Sigmoid colon (tissue), 7 donors: ENCODE measurements around the gene LY9. TPM values are rescaled to one million over a fixed set of nuclear protein-coding genes. Genes with fewer than 3 reads are reported as not detected.

Experiments used
- DNase-seq: peaks from one replicate; pipeline ENCODE4 v3.0.0-alpha.2; 2019
- H3K27ac ChIP-seq, 4 donors: fragments of 200-600 bp; sonication (generic); one replicate each; pipeline ENCODE4 v1.5.1; 2016 to 2019; ENCODE audit warnings: mild to moderate bottlenecking in 1 of 4
- H3K27me3 ChIP-seq, 3 donors: fragments of 200-600 bp; sonication (generic); one replicate each; pipeline ENCODE4 v1.5.1; 2019; ENCODE audit warnings: mild to moderate bottlenecking in 1 of 3
- H3K36me3 ChIP-seq, 4 donors: fragments of 200-600 bp; sonication (generic); one replicate each; pipeline ENCODE4 v1.5.1; 2016 to 2019
- H3K4me1 ChIP-seq, 4 donors: fragments of 200-600 bp; sonication (generic); one replicate each; pipeline ENCODE4 v1.5.1; 2017 to 2019
- H3K4me3 ChIP-seq, 4 donors: fragments of 200-600 bp; sonication (generic); one replicate each; pipeline ENCODE4 v1.5.1; 2017 to 2019; ENCODE audit warnings: mild to moderate bottlenecking in 2 of 4, moderate library complexity in 1 of 4
- H3K9me3 ChIP-seq, 4 donors: fragments of 200-600 bp in 3 of 4; sonication (generic) in 3 of 4; one replicate each; pipeline versions ENCODE4 v1.5.1 to v1.6.1; 2013 to 2019
- CTCF ChIP-seq, 4 experiments: fragments of 450-650 bp in 3 of 4; fragments of 200-600 bp in 1 of 4; IDR thresholded peaks; one replicate each; pipeline ENCODE4 v1.5.1; 2016 to 2019; ENCODE audit warnings: antibody characterized with exemption in 4 of 4, mild to moderate bottlenecking in 3 of 4, moderate library complexity in 2 of 4
- EP300 ChIP-seq, 4 donors: sonication (generic); formaldehyde crosslinking; IDR thresholded peaks; one replicate each; pipeline ENCODE4 v1.6.1; 2017; ENCODE audit warnings: antibody characterized with exemption in 4 of 4
- POLR2A ChIP-seq, 2 donors: fragments of 450-650 bp; IDR thresholded peaks; one replicate each; pipeline ENCODE4 v1.6.1; 2016; ENCODE audit warnings: antibody characterized with exemption in 2 of 2, mild to moderate bottlenecking in 2 of 2, moderate library complexity in 2 of 2
- POLR2AphosphoS5 ChIP-seq, 4 donors: sonication (generic); formaldehyde crosslinking; IDR thresholded peaks; one replicate each; pipeline ENCODE4 v1.6.1; 2017; ENCODE audit warnings: antibody characterized with exemption in 4 of 4
- WGBS, 2 donors: extraction: QIAGEN DNeasy Blood & Tissue Kit; methylation state at CpG; one replicate each; pipeline ENCODE4 v1.1.7; 2013; 5-methylcytosine and 5-hydroxymethylcytosine counted together
- intact Hi-C: fragments of 100-400 bp; cut with DNase I; formaldehyde crosslinking; loops from one replicate; pipeline ENCODE4 v1.15.1; 2023
- polyA plus RNA-seq, 3 donors: library from polyadenylated mRNA; stranded (reverse); fragments of 200-250 nt; gene quantifications; one replicate each; pipeline ENCODE4 v1.2.3, GENCODE V29; 2013
- total RNA-seq, 4 donors: library from RNA; depleted of rRNA; stranded (reverse); fragments of >200 nt; gene quantifications; one replicate each; pipeline ENCODE4 v1.1.0, GENCODE V29; 2016
- donor health status: healthy with polysubstance abuse.
- donor health status: Bipolar disorder and iron deficiency.
- donor health status: healthy.

The LY9 gene
- total and polyA plus RNA-seq, 7 donors, result under 0.01 to 12.8 (median 0.23) TPM; not detected in 2

GRCh38 chr1:160800142-160800541 lies 4.2 kb downstream of the LY9 start:
- no peaks in the 10 kb centered on the region for H3K9me3 ChIP-seq
- DNase-seq, result no peak
- H3K4me3 ChIP-seq, result no peak overlapping the region
- no peaks in the 10 kb centered on the region for H3K4me1 ChIP-seq
- no peak overlapping the region for H3K27ac ChIP-seq
- intact Hi-C loops, result no loop called here
- H3K36me3 ChIP-seq, result no peaks in the 10 kb centered on the region
- no peak for TF ChIP-seq POLR2A (IDR thresholded peaks at IDR 0.05)
- TF ChIP-seq POLR2AphosphoS5 (IDR thresholded peaks at IDR 0.05), result no peak
- no peak for TF ChIP-seq EP300 (IDR thresholded peaks at IDR 0.05)
- no peak for TF ChIP-seq CTCF (IDR thresholded peaks at IDR 0.05)
- H3K27me3 ChIP-seq, result no peaks in the 10 kb centered on the region
- WGBS, 2 donors, result 82 to 99% methylated on average over 1 of the region's 1 CpG

GRCh38 chr1:160800645-160801408 lies 4.9 kb downstream of the LY9 start:
- intact Hi-C loops, result no loop called here
- TF ChIP-seq EP300 (IDR thresholded peaks at IDR 0.05) (no peak), POLR2AphosphoS5 (IDR thresholded peaks at IDR 0.05) (no peak), CTCF (IDR thresholded peaks at IDR 0.05) (no peak), POLR2A (IDR thresholded peaks at IDR 0.05) (no peak)
- 40 to 42% methylated on average over 4 of the region's 4 CpGs for WGBS, 2 donors

GRCh38 chr1:160801836-160802580 lies 6.0 kb downstream of the LY9 start:
- H3K27me3 ChIP-seq, result no peaks in the 10 kb centered on the region
- WGBS, 2 donors, result 96 to 97% methylated on average over 43 of the region's 43 CpGs
- intact Hi-C loops, result no loop called here

More at GRCh38 chr1:160800645-160801408, 4.9 kb downstream of the LY9 start:
- H3K27ac ChIP-seq, result no peak overlapping the region
- H3K36me3 ChIP-seq, result no peaks in the 10 kb centered on the region
- H3K9me3 ChIP-seq, result no peaks in the 10 kb centered on the region
- no peaks in the 10 kb centered on the region for H3K27me3 ChIP-seq
- H3K4me1 ChIP-seq, result no peaks in the 10 kb centered on the region
- no peak overlapping the region for H3K4me3 ChIP-seq
- no peak for DNase-seq

GRCh38 chr1:160806109-160806665 lies 10.2 kb downstream of the LY9 start:
- Histone ChIP-seq H3K27ac (no peak overlapping the region), H3K27me3 (no peaks in the 10 kb centered on the region), H3K4me3 (no peak overlapping the region), H3K4me1 (no peaks in the 10 kb centered on the region), H3K36me3 (no peaks in the 10 kb centered on the region), H3K9me3 (peaks cover 0 to 15% (median 7%) of the 10 kb centered on the region in 4 donors)
- TF ChIP-seq POLR2A (IDR thresholded peaks at IDR 0.05) (no peak), CTCF (IDR thresholded peaks at IDR 0.05) (no peak), EP300 (IDR thresholded peaks at IDR 0.05) (no peak), POLR2AphosphoS5 (IDR thresholded peaks at IDR 0.05) (no peak)
- 71 to 81% methylated on average over 1 of the region's 1 CpG for WGBS, 2 donors
- DNase-seq, result no peak
- intact Hi-C loops, result no loop called here

More at GRCh38 chr1:160801836-160802580, 6.0 kb downstream of the LY9 start:
- H3K27ac ChIP-seq, result no peak overlapping the region
- H3K36me3 ChIP-seq, result no peaks in the 10 kb centered on the region
- TF ChIP-seq EP300 (IDR thresholded peaks at IDR 0.05), result no peak
- TF ChIP-seq POLR2A (IDR thresholded peaks at IDR 0.05), result no peak
- TF ChIP-seq POLR2AphosphoS5 (IDR thresholded peaks at IDR 0.05), result no peak
- TF ChIP-seq CTCF (IDR thresholded peaks at IDR 0.05), result no peak
- no peaks in the 10 kb centered on the region for H3K4me1 ChIP-seq
- H3K4me3 ChIP-seq, result no peak overlapping the region
- peaks cover 0 to 9% (median 4%) of the 10 kb centered on the region in 4 donors for H3K9me3 ChIP-seq
- DNase-seq, result no peak
